Liver (tissue), 9 donors: ENCODE data around the gene IFNL2. TPM values are rescaled to one million over a fixed set of nuclear protein-coding genes. Genes with fewer than 3 reads are reported as not detected.

ENCODE experiments used
- DNase-seq: peaks from one replicate; pipeline ENCODE4 v3.0.0-alpha.2; 2017; ENCODE audit warnings: low spot score
- H3K27ac ChIP-seq, 2 donors: one replicate each; pipeline ENCODE4 v1.7.0; 2013; ENCODE audit warnings: inconsistent platforms in 2 of 2, low read length in 2 of 2, control low read depth in 1 of 2, low read depth in 1 of 2, mild to moderate bottlenecking in 1 of 2
- H3K27me3 ChIP-seq, 4 donors: one replicate each; pipeline versions ENCODE4 v1.6.1 to v1.7.0; 2013; ENCODE audit warnings: low read length in 3 of 4, inconsistent platforms in 1 of 4, mild to moderate bottlenecking in 1 of 4, moderate library complexity in 1 of 4; ENCODE audit not compliant: control insufficient read depth in 4 of 4, insufficient read depth in 4 of 4
- H3K36me3 ChIP-seq, 4 donors: one replicate each; pipeline versions ENCODE4 v1.6.1 to v1.7.0; 2013; ENCODE audit warnings: low read length in 3 of 4, mild to moderate bottlenecking in 3 of 4, low read depth in 1 of 4, moderate library complexity in 1 of 4; ENCODE audit not compliant: control insufficient read depth in 4 of 4, insufficient read depth in 3 of 4
- H3K4me1 ChIP-seq, 4 donors: one replicate each; pipeline versions ENCODE4 v1.6.1 to v1.7.0; 2013; ENCODE audit warnings: low read length in 3 of 4, mild to moderate bottlenecking in 3 of 4, moderate library complexity in 1 of 4; ENCODE audit not compliant: control insufficient read depth in 4 of 4, insufficient read depth in 4 of 4
- H3K4me3 ChIP-seq, 3 donors: one replicate each; pipeline versions ENCODE4 v1.6.1 to v1.7.0; 2013; ENCODE audit warnings: low read length in 3 of 3, control low read depth in 1 of 3, low read depth in 1 of 3, mild to moderate bottlenecking in 1 of 3
- H3K9ac ChIP-seq, 2 donors: one replicate each; pipeline ENCODE4 v1.7.0; 2013; ENCODE audit warnings: low read length in 2 of 2, mild to moderate bottlenecking in 2 of 2, moderate library complexity in 2 of 2, control low read depth in 1 of 2, low read depth in 1 of 2
- H3K9me3 ChIP-seq, 4 donors: one replicate each; pipeline versions ENCODE4 v1.6.1 to v1.7.0; 2013; ENCODE audit warnings: low read length in 3 of 4; ENCODE audit not compliant: control insufficient read depth in 4 of 4
- CTCF ChIP-seq: fragments of 150-350 bp; IDR thresholded peaks from 2 replicates; pipeline ENCODE4 v1.5.1; 2017; ENCODE audit warnings: improper control_type of control experiment, low read depth, low read length; ENCODE audit not compliant: missing input control
- EGR1 ChIP-seq, 2 donors: IDR thresholded peaks; 2 replicates each; pipeline ENCODE4 v1.6.1; 2016 to 2018; ENCODE audit warnings: antibody characterized with exemption in 2 of 2, low read depth in 2 of 2
- GABPA ChIP-seq, 2 donors: IDR thresholded peaks in 1 of 2; conservative IDR thresholded peaks in 1 of 2; 2 replicates each; pipeline ENCODE4 v1.6.1; 2016; ENCODE audit warnings: antibody characterized with exemption in 2 of 2, mild to moderate bottlenecking in 1 of 2, moderate library complexity in 1 of 2
- HNF4A ChIP-seq, 2 donors: conservative IDR thresholded peaks; 2 replicates each; pipeline ENCODE4 v1.6.1; 2016; ENCODE audit warnings: antibody characterized with exemption in 2 of 2, mild to moderate bottlenecking in 2 of 2
- JUND ChIP-seq, 2 donors: IDR thresholded peaks; 2 replicates each; pipeline ENCODE4 v1.6.1; 2016; ENCODE audit warnings: antibody characterized with exemption in 2 of 2
- MAX ChIP-seq: IDR thresholded peaks from 2 replicates; pipeline ENCODE4 v1.6.1; 2016; ENCODE audit warnings: antibody characterized with exemption
- RAD21 ChIP-seq, 2 donors: IDR thresholded peaks; 2 replicates each; pipeline ENCODE4 v1.6.1; 2016; ENCODE audit warnings: antibody characterized with exemption in 2 of 2, mild to moderate bottlenecking in 2 of 2
- SP1 ChIP-seq: IDR thresholded peaks from 2 replicates; pipeline ENCODE4 v1.6.1; 2018; ENCODE audit warnings: antibody characterized with exemption, mild to moderate bottlenecking
- WGBS: extraction: QIAGEN DNeasy Blood & Tissue Kit; methylation state at CpG from one replicate; pipeline ENCODE4 v1.1.7; 2013; 5-methylcytosine and 5-hydroxymethylcytosine counted together
- polyA plus RNA-seq, 2 donors: library from polyadenylated mRNA; stranded (reverse) in 1 of 2; unstranded in 1 of 2; fragments of 200-250 nt in 1 of 2; fragments of >200 nt in 1 of 2; fragmentation: Nextera tagmentation in 1 of 2; extraction: Ambion mirVana in 1 of 2; gene quantifications; one replicate each; pipeline versions ENCODE4 v1.2.1 to v1.2.3, GENCODE V29; 2013 to 2015
- total RNA-seq, 2 donors: library from RNA; depleted of rRNA; stranded (reverse); fragments of >200 nt; gene quantifications; one replicate each; pipeline ENCODE4 v1.2.3, GENCODE V29; 2014
- TF ChIP-seq, protein P1 (sequence below): IDR thresholded peaks from 2 replicates; pipeline ENCODE4 v1.6.1; 2016; ENCODE audit warnings: antibody characterized with exemption
- TF ChIP-seq, protein P2 (sequence below): IDR thresholded peaks from 2 replicates; pipeline ENCODE4 v1.6.1; 2016; ENCODE audit warnings: antibody characterized with exemption, mild to moderate bottlenecking
- donor health status: healthy.
- donor health status: healthy.
- donor health status: healthy.
- donor health status: healthy.
- donor health status: healthy.

Gene IFNL2
- total and polyA plus RNA-seq, 4 donors, result not detected

DNA sequence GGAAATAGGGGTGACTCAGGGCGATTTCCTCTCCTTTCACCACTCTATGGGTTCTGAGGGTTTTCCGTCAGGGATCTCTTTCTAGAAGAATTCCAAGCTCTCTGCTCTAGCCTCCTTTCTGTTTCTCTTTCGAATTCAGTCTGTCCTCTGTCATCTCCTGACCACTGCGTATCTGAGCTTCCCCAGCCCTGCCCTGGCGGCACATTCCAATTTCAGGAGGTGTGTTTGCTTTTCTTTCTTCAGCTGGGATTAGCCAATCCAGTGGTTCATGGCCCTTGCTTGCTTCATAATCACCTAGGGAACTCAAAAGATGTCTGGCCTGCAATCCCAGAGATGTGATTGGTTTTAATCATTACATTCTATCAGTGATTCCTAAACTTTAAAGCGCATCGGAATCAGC is 9.4 kb downstream of the IFNL2 start (continued):
- TF ChIP-seq, protein P1, sequence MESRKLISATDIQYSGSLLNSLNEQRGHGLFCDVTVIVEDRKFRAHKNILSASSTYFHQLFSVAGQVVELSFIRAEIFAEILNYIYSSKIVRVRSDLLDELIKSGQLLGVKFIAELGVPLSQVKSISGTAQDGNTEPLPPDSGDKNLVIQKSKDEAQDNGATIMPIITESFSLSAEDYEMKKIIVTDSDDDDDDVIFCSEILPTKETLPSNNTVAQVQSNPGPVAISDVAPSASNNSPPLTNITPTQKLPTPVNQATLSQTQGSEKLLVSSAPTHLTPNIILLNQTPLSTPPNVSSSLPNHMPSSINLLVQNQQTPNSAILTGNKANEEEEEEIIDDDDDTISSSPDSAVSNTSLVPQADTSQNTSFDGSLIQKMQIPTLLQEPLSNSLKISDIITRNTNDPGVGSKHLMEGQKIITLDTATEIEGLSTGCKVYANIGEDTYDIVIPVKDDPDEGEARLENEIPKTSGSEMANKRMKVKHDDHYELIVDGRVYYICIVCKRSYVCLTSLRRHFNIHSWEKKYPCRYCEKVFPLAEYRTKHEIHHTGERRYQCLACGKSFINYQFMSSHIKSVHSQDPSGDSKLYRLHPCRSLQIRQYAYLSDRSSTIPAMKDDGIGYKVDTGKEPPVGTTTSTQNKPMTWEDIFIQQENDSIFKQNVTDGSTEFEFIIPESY, result no peak
- TF ChIP-seq RAD21 (IDR thresholded peaks at IDR 0.05), result peak in 1 of 2 donors; percentile 22
- no peak for TF ChIP-seq EGR1 (IDR thresholded peaks at IDR 0.05; ENCODE audit: low read depth in 2 of 2)

GRCh38 chr19:39282021-39282420 is 13.8 kb downstream of the IFNL2 start:
- TF ChIP-seq JUND (IDR thresholded peaks at IDR 0.05) (no peak), CTCF (no peak), GABPA (IDR thresholded peaks at IDR 0.05 in 1 of 2, conservative IDR thresholded peaks at IDR 0.05 in 1 of 2) (no peak), EGR1 (IDR thresholded peaks at IDR 0.05; ENCODE audit: low read depth in 2 of 2) (no peak), MAX (no peak), SP1 (no peak), HNF4A (conservative IDR thresholded peaks at IDR 0.05) (no peak), RAD21 (IDR thresholded peaks at IDR 0.05) (no peak)
- TF ChIP-seq, protein P1, result no peak
- TF ChIP-seq, protein P2, sequence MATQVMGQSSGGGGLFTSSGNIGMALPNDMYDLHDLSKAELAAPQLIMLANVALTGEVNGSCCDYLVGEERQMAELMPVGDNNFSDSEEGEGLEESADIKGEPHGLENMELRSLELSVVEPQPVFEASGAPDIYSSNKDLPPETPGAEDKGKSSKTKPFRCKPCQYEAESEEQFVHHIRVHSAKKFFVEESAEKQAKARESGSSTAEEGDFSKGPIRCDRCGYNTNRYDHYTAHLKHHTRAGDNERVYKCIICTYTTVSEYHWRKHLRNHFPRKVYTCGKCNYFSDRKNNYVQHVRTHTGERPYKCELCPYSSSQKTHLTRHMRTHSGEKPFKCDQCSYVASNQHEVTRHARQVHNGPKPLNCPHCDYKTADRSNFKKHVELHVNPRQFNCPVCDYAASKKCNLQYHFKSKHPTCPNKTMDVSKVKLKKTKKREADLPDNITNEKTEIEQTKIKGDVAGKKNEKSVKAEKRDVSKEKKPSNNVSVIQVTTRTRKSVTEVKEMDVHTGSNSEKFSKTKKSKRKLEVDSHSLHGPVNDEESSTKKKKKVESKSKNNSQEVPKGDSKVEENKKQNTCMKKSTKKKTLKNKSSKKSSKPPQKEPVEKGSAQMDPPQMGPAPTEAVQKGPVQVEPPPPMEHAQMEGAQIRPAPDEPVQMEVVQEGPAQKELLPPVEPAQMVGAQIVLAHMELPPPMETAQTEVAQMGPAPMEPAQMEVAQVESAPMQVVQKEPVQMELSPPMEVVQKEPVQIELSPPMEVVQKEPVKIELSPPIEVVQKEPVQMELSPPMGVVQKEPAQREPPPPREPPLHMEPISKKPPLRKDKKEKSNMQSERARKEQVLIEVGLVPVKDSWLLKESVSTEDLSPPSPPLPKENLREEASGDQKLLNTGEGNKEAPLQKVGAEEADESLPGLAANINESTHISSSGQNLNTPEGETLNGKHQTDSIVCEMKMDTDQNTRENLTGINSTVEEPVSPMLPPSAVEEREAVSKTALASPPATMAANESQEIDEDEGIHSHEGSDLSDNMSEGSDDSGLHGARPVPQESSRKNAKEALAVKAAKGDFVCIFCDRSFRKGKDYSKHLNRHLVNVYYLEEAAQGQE, result no peak
- DNase-seq, result no peak
- no peak overlapping the region for H3K9ac ChIP-seq
- H3K36me3 ChIP-seq, result no peaks in the 10 kb centered on the region
- 67% methylated on average over 1 of the region's 1 CpG for WGBS
- no peak overlapping the region for H3K4me3 ChIP-seq
- H3K4me1 ChIP-seq, result peaks cover 0 to 3% (median 0%) of the 10 kb centered on the region in 4 donors
- no peak overlapping the region for H3K27ac ChIP-seq
- no peaks in the 10 kb centered on the region for H3K9me3 ChIP-seq
- H3K27me3 ChIP-seq, result no peaks in the 10 kb centered on the region
